NB4 (cell line): ENCODE results near the gene KRT8.

Experiments
- MYC ChIP-seq: IDR thresholded peaks from 2 replicates; pipeline ENCODE4 v1.6.1; 2011; ENCODE audit warnings: low read depth, low read length
- POLR2A ChIP-seq: IDR thresholded peaks from 2 replicates; pipeline ENCODE4 v1.6.1; 2011; ENCODE audit warnings: mild to moderate bottlenecking; ENCODE audit not compliant: insufficient read length; ENCODE audit errors: extremely low read depth
- TF ChIP-seq, protein P1 (sequence below): IDR thresholded peaks from one replicate; pipeline ENCODE4 v1.5.1; 2012; ENCODE audit warnings: low read depth, low read length
- TF ChIP-seq, protein P2 (sequence below): IDR thresholded peaks from 2 replicates; pipeline ENCODE4 v1.6.1; 2011; ENCODE audit warnings: low read depth, low read length

DNA sequence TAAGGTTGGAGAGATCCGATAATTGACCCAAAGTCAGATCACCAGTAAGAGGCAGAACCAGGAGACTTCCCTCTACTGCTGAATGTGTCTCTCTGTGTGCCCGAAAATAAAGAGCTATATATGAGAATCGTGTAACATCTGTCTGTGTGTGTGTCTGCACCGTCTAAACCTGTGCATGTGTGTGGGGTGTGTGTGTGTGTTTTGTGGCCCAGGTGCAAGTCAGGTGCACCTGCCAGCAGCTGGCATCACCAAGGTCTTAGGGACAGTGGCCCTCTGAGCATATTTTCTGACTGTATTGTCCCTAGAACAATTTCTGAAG is 31.4 kb downstream of the KRT8 start:
- no peak for TF ChIP-seq POLR2A
- TF ChIP-seq, protein P1, sequence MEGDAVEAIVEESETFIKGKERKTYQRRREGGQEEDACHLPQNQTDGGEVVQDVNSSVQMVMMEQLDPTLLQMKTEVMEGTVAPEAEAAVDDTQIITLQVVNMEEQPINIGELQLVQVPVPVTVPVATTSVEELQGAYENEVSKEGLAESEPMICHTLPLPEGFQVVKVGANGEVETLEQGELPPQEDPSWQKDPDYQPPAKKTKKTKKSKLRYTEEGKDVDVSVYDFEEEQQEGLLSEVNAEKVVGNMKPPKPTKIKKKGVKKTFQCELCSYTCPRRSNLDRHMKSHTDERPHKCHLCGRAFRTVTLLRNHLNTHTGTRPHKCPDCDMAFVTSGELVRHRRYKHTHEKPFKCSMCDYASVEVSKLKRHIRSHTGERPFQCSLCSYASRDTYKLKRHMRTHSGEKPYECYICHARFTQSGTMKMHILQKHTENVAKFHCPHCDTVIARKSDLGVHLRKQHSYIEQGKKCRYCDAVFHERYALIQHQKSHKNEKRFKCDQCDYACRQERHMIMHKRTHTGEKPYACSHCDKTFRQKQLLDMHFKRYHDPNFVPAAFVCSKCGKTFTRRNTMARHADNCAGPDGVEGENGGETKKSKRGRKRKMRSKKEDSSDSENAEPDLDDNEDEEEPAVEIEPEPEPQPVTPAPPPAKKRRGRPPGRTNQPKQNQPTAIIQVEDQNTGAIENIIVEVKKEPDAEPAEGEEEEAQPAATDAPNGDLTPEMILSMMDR: no peak
- TF ChIP-seq MYC: no peak
- TF ChIP-seq, protein P2, sequence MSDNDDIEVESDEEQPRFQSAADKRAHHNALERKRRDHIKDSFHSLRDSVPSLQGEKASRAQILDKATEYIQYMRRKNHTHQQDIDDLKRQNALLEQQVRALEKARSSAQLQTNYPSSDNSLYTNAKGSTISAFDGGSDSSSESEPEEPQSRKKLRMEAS: no peak
